NCI-H1694 (cell line): ENCODE results near the gene PRMT3.
"Not testable (repeated sequence)": the region's sequence is repeated elsewhere in the genome, so short reads cannot be mapped to it uniquely, and the experiment has no call there.

Source experiments
- DNase-seq: peaks from one replicate; lab custom pipeline; 2025; lab: John Stamatoyannopoulos, UW

The PRMT3 gene

DNA sequence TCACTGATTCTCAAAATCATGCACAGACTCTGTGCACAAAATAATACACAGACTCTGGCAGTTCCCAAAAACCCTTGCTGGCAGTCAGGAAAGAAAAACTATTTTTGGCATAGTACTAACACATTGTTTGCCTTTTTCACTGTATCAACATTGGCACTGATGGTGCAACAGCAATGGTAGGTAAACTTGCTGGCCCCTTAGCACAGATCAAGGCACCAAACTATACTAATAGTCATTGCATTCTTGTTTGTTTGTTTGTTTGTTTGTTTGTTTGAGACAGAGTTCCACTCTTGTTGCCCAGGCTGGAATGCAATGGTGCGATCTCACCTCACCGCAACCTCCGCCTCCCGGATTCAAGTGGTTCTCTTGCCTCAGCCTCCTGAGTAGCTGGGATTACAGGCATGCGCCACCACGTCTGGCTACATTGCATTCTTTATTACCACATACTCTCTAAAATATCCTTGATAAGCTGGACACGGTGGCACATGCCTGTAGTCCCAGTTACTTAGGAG lies 130.9 kb downstream of the PRMT3 start:
- no peak for DNase-seq

DNA sequence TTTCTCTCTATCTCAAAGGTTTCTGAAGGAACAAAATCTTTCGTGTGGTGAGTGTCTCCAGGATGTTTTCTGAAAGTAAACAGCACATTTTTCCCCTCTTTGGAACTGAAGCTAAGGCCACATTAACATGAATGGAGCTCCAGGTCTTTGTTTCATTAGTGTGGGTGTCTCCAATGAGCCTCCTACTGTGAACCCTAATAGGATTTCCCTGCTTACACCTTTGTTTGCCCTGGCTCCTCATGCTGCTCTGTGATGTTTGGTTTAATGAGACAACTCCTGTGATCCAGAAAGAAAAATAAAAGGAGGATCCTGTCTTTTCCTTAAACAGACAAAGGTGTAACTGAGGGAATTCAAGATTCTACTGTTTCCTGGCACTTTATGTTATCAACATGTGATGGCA lies 135.0 kb downstream of the PRMT3 start:
- no peak for DNase-seq

DNA sequence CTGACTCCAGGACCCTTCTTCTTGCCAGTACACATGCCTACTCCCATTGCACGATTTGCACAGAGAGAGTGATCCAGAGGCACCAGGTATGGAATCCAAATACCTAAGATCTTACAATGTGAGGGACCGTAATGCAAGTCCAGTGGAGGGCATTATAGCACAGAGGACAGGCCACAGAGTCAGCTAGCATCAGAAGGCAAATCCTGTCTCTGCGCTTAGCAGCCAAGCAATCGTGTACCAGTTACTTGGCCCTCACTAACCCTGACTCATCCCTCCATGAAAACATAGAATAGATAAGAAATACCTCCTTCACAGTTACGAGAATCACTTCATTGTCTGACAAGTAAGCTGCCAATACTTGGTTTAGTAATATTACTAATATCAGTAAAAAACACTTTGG lies 142.2 kb downstream of the PRMT3 start:
- DNase-seq: no peak

DNA sequence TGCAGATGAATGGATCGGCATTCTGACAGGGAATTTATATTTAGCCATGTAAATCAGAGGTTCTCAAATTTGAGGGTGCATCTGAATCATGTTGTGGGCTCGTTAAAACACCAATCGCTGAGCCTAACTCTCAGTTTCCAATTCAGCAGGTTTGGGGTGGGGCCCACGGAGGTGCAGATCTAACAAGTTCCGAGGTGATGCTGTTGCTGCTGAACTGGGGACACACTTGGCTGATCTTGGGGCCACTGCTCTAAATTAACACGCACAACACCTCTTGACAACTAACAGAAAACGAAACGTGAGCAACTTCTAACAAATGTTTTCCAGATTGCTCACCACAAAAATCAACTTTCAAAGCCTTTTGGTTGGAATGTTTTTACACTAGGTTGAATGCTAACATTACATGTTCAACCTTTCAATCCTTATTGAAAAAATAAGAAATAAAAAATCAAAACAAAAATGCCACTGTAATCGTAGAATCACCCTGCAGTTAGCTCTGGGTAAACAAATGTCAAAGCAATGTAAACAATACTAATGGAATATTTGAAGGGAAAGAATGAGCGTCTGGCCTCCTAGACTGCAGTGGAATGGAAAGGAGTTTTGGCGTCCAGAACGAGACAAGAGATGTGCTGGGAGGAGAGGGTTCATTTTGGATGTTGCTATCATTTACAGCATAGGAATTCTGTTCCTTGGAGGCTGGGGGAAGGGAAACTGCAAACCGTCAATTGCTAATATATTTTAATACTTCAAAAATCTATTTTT lies 143.6 kb downstream of the PRMT3 start:
- DNase-seq: no peak

DNA sequence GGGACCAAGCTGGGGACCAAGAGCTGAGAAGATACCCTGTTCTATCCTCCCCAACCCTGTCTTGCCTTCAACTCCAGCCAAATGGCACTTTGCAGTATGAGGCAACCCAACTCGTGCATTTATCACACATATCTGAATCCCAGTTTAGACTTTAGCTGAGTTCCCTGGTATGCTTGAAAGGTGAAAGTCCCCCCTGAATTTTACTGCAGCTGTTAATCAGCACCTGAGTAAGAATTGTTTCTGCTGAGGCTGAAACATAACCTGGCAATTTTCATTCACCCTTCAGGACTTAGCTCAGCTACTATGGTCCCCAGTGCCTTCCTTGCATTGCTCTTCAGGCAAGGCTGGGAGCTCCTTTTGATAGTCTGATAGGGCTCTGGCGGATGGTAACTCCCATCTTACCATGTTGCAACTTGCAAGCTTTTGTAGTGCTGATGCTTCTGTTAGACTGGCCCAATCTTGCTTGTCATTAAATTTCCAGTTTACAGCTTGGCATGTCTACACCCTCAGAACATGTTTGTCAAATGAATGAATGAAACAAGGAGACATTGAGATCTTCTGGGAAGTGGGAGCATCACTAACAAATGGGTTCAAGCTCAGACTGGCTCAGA lies 147.9 kb downstream of the PRMT3 start:
- DNase-seq: no peak

DNA sequence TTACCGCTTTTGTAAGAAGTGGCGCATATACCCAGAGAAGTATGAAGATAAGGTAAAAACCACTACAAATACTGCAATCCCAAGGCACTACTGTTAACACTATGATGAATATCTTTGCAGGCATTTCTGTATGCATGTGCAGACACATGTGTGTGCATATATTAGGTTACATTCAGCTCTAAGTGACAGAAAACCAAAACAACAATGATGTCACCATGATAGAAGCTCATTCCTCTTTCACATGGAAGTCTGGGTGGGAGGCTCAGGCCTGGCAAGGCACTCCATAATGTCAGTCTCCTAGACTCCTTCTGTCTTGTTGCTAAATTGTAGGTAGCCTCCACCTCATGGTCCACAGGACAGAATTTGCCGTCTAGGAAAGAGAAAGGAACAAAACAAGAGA lies 148.8 kb downstream of the PRMT3 start:
- no peak for DNase-seq

DNA sequence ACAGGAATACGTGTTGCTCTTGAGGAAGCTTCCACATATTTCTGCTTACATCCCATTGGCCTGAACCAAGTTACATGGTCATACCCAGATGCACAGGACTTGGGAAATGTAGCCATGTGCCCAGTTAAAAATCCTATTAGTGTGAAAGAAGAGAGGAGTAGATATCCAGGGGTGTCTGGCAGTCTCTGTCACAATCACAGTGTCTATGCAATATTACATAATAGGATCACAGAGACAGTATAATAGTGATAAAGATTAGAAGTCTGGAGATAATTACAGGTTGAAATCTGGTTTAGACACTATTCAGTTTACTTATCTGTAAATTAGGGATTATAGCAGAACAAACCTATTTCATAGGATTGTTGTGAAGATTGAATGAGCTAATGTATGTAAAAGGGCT lies 149.3 kb downstream of the PRMT3 start:
- no peak for DNase-seq

DNA sequence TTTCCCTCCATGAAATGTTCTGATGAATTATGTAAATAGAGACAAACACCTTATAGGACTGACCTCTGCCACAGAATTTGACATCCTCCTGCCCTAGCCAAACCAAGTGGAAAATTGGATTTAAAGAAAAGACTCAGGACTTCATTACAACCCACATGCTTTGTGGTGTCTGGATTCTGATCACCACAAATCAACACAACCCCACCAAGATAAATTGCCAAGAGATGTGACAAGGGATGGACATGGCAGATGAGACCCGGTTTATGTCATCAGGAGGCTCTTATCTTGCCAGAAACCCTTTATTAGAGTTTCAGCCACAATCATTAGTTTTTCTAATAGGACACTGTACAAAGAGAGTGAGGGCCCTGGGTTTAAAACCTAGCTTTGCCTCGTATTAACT lies 154.0 kb downstream of the PRMT3 start:
- DNase-seq: no peak

DNA sequence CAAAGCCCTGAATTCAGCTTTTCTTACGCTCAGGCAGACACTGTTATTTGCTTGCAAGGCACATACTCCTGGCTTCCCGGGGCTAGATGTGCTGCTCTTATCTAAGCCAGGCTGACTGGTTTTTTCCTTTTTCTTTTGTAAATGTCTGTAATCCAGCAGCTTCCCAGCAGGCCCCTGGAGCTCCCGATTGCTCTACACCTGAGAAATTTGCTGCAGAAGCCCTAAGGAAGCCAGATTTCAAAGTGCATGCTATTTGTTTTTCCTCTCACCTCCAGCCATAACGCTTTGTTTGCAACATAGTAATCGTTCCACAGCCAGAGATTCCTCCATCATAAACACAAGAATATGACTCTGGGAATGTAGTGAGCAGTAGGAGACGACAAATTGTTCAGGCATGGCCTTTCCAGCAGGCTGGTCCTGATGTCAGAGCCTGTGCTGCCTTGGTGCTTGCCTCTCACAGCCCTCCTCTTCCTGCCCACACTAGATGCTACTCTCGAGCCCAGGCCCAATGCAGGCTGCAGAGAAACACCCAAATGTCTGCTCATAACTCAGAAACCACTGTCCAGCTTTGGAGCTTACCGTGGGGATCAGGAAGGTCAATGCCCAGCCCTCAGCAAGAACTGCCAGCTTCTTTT lies 157.2 kb downstream of the PRMT3 start:
- DNase-seq: no peak

DNA sequence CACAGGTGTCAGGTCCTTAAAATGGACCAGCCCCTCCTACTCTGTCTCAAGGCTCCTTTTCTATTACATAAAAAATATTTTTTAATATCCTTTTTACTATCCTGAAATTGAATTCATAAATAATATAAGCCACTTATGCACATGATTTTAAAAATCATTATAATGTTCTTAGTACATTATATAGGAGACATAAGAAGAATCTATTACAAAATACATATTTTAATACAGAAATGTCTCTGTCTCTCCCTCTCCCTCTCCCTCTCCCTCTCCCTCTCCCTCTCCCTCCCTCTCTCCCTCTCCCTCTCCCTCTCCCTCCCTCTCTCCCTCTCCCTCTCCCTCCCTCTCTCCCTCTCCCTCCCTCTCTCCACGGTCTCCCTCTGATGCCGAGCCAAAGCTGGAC lies 159.9 kb downstream of the PRMT3 start:
- DNase-seq: no peak

DNA sequence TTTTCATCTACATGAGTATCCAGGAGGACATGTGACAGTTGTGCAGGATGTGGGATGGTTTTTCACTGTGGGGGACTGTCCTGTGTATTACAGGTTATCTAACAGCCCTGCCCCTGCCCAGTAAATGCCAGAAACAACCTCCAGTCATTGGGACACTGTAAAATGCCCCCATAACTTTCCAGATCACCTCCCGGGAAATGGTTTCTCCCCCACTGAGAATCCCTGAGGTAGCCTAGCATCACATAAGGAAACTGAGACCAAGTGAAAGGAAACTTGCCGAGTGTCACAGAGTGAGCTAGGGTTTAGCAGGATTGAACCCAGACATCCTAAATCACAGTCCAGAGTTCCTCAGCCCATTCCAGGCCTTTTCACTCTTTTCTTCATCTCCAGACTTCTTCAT lies 163.6 kb downstream of the PRMT3 start:
- no peak for DNase-seq

DNA sequence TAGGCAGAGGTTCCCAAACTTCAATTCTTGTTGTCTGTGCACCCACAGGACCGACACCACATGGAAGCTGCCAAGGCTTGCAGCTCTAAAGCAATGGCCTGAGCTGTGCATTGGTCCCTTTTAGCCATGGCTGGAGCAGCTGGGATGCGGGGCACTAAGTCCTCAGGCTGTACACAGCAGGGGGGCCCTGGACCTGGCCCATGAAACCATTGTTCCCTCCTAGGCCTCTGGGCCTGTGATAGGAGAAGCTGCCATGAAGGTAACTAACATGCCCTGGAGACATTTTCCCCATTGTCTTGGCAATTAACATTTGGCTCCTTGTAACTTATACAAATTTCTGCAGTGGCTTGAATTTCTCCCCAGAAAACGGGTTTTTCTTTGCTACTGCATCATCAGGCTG lies 168.3 kb downstream of the PRMT3 start:
- no peak for DNase-seq

DNA sequence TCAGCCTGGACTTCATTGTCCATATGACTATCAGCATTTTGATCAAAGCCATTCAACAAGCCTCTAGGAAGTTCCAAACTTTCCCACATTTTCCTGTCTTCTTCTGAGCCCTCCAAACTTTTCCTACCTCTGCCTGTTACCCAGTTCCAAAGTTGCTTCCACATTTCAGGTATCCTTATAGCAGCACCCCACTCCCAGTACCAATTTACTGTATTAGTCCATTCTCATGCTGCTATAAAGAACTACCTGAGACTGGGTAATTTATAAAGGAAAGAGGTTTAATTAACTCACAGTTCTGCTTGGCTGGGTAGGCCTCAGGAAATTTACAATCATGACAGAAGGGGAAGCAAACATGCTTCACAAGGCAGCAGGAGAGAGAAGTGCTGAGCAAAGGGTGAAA lies 168.9 kb downstream of the PRMT3 start:
- DNase-seq: not testable (repeated sequence)

DNA sequence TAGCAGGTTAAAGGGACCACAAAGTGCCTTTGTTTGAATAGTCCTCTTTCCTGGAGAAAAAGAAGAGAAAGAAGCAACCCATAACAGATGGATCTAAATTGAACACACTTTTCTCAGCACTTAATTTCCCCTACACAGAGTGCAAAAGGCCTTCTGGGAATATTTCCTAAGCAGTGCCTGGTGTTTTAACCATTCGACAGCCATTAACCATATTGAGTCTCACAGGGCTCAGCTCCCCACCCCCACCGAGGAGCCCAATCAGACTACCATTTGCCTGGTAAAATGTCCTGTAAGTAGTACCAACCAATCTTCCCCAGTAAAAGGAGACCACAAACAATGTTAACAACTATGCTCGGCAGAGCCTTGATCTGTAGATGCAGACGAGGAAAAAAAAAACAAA lies 171.2 kb downstream of the PRMT3 start:
- DNase-seq: no peak
